K562 (cell line): ENCODE measurements around the gene ANP32B. TPM values are rescaled to one million over a fixed set of nuclear protein-coding genes. Genes with fewer than 3 reads are reported as not detected.

ENCODE experiments used
- ASH1L ChIP-seq: fragments of 450-650 bp; IDR thresholded peaks from 2 replicates; pipeline ENCODE4 v1.6.1; 2018; ENCODE audit warnings: borderline replicate concordance, mild to moderate bottlenecking, low read depth; ENCODE audit not compliant: partially characterized antibody
- ETV1 ChIP-seq: fragments of 450-650 bp; conservative IDR thresholded peaks from 2 replicates; pipeline ENCODE4 v1.6.1; 2016; ENCODE audit warnings: missing genetic modification characterization, control low read depth, low read depth, missing compliant biosample characterization
- MAX ChIP-seq: sonication (generic); formaldehyde crosslinking; IDR thresholded peaks from 2 replicates; pipeline ENCODE4 v1.9.0; 2022; ENCODE audit warnings: mild to moderate bottlenecking, missing genetic modification reagents
- MEF2D ChIP-seq: conservative IDR thresholded peaks from 2 replicates; pipeline ENCODE4 v1.6.1; 2016; ENCODE audit warnings: low read depth, missing genetic modification characterization, missing compliant biosample characterization
- NCOA4 ChIP-seq: fragments of 450-650 bp; IDR thresholded peaks from 2 replicates; pipeline ENCODE4 v1.6.1; 2018; ENCODE audit warnings: mild to moderate bottlenecking; ENCODE audit not compliant: partially characterized antibody
- NFXL1 ChIP-seq: fragments of 450-650 bp; formaldehyde crosslinking; IDR thresholded peaks from 2 replicates; pipeline ENCODE4 v1.4.0; 2021; ENCODE audit warnings: mild to moderate bottlenecking
- POLR3G ChIP-seq: IDR thresholded peaks from 2 replicates; pipeline ENCODE4 v1.6.1; 2011; ENCODE audit not compliant: insufficient read length, insufficient replicate concordance; ENCODE audit errors: extremely low read depth
- SAFB ChIP-seq: fragments of 200-400 bp; formaldehyde crosslinking; IDR thresholded peaks from 2 replicates; pipeline ENCODE4 v1.6.1; 2017; ENCODE audit warnings: low read depth, low read length, borderline replicate concordance
- SAP30 ChIP-seq: fragments of 200-600 bp; sonication (generic); IDR thresholded peaks from 2 replicates; pipeline ENCODE4 v1.6.1; 2012; ENCODE audit warnings: borderline replicate concordance, low read depth, mild to moderate bottlenecking, moderate library complexity, low read length, control low read depth, inconsistent platforms; ENCODE audit not compliant: insufficient read depth, poor library complexity, severe bottlenecking
- TFE3 ChIP-seq: fragments of 450-650 bp; formaldehyde crosslinking; IDR thresholded peaks from 2 replicates; pipeline ENCODE4 v1.4.0; 2020; ENCODE audit warnings: mild to moderate bottlenecking, mixed read lengths
- THAP12 ChIP-seq: fragments of 250-450 bp; sonication (Bioruptor Pico); IDR thresholded peaks from 2 replicates; pipeline ENCODE4 v1.9.0; 2021; ENCODE audit warnings: mild to moderate bottlenecking, inconsistent platforms
- VEZF1 ChIP-seq: fragments of 200-800 bp; sonication (Bioruptor generic); IDR thresholded peaks from 2 replicates; pipeline ENCODE4 v1.6.1; 2017; ENCODE audit warnings: missing genetic modification characterization, missing compliant biosample characterization
- YBX1 ChIP-seq: fragments of 450-650 bp; IDR thresholded peaks from 2 replicates; pipeline ENCODE4 v1.7.1; 2016; ENCODE audit warnings: mild to moderate bottlenecking
- ZBTB17 ChIP-seq: fragments of 450-650 bp; formaldehyde crosslinking; IDR thresholded peaks from 2 replicates; pipeline ENCODE4 v1.4.0; 2020; ENCODE audit warnings: mild to moderate bottlenecking
- ZBTB34 ChIP-seq: fragments of 250-450 bp; sonication (Bioruptor Pico); IDR thresholded peaks from 2 replicates; pipeline ENCODE4 v1.8.0; 2021; ENCODE audit warnings: mild to moderate bottlenecking, moderate library complexity
- ZKSCAN8 ChIP-seq: fragments of 200-800 bp; sonication (Bioruptor generic); IDR thresholded peaks from 2 replicates; pipeline ENCODE4 v1.6.1; 2016; ENCODE audit warnings: missing genetic modification characterization, missing compliant biosample characterization
- ZNF280B ChIP-seq: fragments of 250-450 bp; sonication (Bioruptor Pico); IDR thresholded peaks from 2 replicates; pipeline ENCODE4 v1.5.1; 2021; ENCODE audit warnings: mild to moderate bottlenecking
- ZNF311 ChIP-seq: fragments of 250-450 bp; sonication (Bioruptor Pico); IDR thresholded peaks from 2 replicates; pipeline ENCODE4 v1.4.0; 2020; ENCODE audit warnings: mild to moderate bottlenecking, moderate library complexity
- polyA plus RNA-seq, 8 experiments: library from polyadenylated mRNA; depleted of rRNA in 4 of 8; stranded (reverse) in 5 of 8; unstranded in 3 of 8; fragments of >200 nt; fragmentation: Nextera tagmentation in 2 of 8; fragmentation: Illumina TruSeq in 1 of 8; extraction: Ambion mirVana in 2 of 8; extraction: Trizol in 1 of 8; gene quantifications; 2 replicates each; pipeline versions ENCODE4 v1.2.1 to v1.2.3, GENCODE V29; 2011 to 2014; ENCODE audit warnings: inconsistent platforms in 1 of 8, missing spikeins in 1 of 8
- total RNA-seq, 7 experiments: library from RNA; depleted of rRNA in 6 of 7; stranded (reverse); fragments of >200 nt in 6 of 7; fragmentation: Illumina TruSeq in 2 of 7; extraction: Trizol in 2 of 7; gene quantifications; 2 replicates each; pipeline versions ENCODE4 v1.2.1 to v1.2.3, GENCODE V29; 2011 to 2021; ENCODE audit warnings: low replicate concordance in 1 of 7

Gene ANP32B
- total and polyA plus RNA-seq, 9 of the 15 experiments (the other 6 are each of a cell fraction or from before 2014, with no cell fraction given) = 68.9 to 815 (median 141) TPM

- TF ChIP-seq THAP12 (CRISPR knock-in tag) = no peak
- no peak for TF ChIP-seq NFXL1 (CRISPR knock-in tag)
- TF ChIP-seq ZNF311 = 0 out of 2 replicates have a peak, but pooled peaks have one; percentile 48
- no peak for TF ChIP-seq SAP30
- TF ChIP-seq MEF2D (tag) = no peak
- TF ChIP-seq NCOA4 = no peak
- peak; percentile 72 for TF ChIP-seq MAX (CRISPR knock-in tag)
- no peak for TF ChIP-seq ASH1L
- no peak for TF ChIP-seq ZBTB34
- TF ChIP-seq YBX1 = no peak
- no peak for TF ChIP-seq SAFB
- no peak for TF ChIP-seq ZKSCAN8 (CRISPR knock-in tag)
- no peak for TF ChIP-seq ZNF280B (CRISPR knock-in tag)
- no peak for TF ChIP-seq VEZF1 (CRISPR knock-in tag)
- 0 out of 2 replicates have a peak, but pooled peaks have one; percentile 7 for TF ChIP-seq ZBTB17 (CRISPR knock-in tag)
- no peak for TF ChIP-seq POLR3G
- TF ChIP-seq TFE3 (CRISPR knock-in tag) = no peak
- TF ChIP-seq ETV1 (tag) = no peak
Measured at GRCh38 chr9:97985058-97985861, 2.1 kb downstream of the ANP32B start (continued).
